Measurements from ENCODE around the gene NUDT22. TPM values are rescaled to one million over a fixed set of nuclear protein-coding genes. Genes with fewer than 3 reads are reported as not detected.

NUDT22 gene
- total and polyA plus RNA-seq, 10 donors: 61.8 to 109 (median 78.7) TPM

- TF ChIP-seq POLR2AphosphoS5 (IDR thresholded peaks at IDR 0.05) (peak in 1 of 3 donors; percentile 27), POLR2A (IDR thresholded peaks at IDR 0.05) (no peak)
- TF ChIP-seq, protein P1, sequence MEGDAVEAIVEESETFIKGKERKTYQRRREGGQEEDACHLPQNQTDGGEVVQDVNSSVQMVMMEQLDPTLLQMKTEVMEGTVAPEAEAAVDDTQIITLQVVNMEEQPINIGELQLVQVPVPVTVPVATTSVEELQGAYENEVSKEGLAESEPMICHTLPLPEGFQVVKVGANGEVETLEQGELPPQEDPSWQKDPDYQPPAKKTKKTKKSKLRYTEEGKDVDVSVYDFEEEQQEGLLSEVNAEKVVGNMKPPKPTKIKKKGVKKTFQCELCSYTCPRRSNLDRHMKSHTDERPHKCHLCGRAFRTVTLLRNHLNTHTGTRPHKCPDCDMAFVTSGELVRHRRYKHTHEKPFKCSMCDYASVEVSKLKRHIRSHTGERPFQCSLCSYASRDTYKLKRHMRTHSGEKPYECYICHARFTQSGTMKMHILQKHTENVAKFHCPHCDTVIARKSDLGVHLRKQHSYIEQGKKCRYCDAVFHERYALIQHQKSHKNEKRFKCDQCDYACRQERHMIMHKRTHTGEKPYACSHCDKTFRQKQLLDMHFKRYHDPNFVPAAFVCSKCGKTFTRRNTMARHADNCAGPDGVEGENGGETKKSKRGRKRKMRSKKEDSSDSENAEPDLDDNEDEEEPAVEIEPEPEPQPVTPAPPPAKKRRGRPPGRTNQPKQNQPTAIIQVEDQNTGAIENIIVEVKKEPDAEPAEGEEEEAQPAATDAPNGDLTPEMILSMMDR (IDR thresholded peaks at IDR 0.05 in 8 of 11, conservative IDR thresholded peaks at IDR 0.05 in 3 of 11): no peak
- peak; percentile 83 for DNase-seq
- Histone ChIP-seq H3K4me3 (peak overlapping the region in 4 of 8 donors; percentile 55 to 87 (median 67)), H3K9me3 (no peaks in the 10 kb centered on the region), H3K27me3 (replicated peaks in 1 of 7) (no peaks in the 10 kb centered on the region), H3K4me1 (peaks cover 54 to 97% (median 83%) of the 10 kb centered on the region in 6 donors), H3K27ac (peak overlapping the region; percentile 78 to 98 (median 96)), H3K36me3 (peaks cover 0 to 12% (median under 1%) of the 10 kb centered on the region in 6 donors)
- WGBS, 5 donors: 90 to 93% (median 92%) methylated on average over 12 of the region's 12 CpGs
- intact Hi-C loops (cut with DNase I; ENCODE audit: low total_unique reads): no loop called here
These were observed 3.1 kb downstream of the NUDT22 start for GRCh38 chr11:64229090-64229743.

DNA sequence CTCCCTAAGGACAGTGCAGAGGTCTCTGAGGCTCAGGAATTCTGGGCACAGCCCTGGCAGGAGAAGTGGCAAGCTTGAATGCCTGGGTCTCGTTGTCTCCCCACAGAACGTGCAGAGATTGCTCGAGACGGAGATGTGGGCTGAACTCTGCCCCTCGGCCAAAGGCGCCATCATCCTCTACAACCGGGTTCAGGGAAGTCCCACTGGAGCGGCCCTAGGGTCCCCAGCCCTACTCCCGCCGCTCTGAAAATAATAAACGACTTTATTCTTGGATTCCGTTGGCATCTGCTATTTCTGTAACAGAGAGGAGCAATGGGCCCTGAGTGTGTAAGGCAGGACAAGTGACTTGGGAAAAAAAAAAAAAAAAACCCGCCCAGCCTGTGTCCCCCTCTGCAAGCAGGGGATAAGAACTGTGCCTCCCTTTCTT lies 3.7 kb downstream of the NUDT22 start:
- intact Hi-C loops (cut with DNase I; ENCODE audit: low total_unique reads): no loop called here
- peaks cover 54 to 93% (median 79%) of the 10 kb centered on the region in 6 donors for H3K4me1 ChIP-seq
- H3K27me3 ChIP-seq (replicated peaks in 1 of 7): no peaks in the 10 kb centered on the region
- peaks cover 0 to 6% (median 0%) of the 10 kb centered on the region in 6 donors for H3K36me3 ChIP-seq
- H3K4me3 ChIP-seq: peak overlapping the region; percentile 45 to 87 (median 67)
- peak overlapping the region; percentile 78 to 98 (median 96) for H3K27ac ChIP-seq
- H3K9me3 ChIP-seq: no peaks in the 10 kb centered on the region
- WGBS, 5 donors: 46 to 59% (median 52%) methylated on average over 11 to 13 of the region's 13 CpGs
- peak; percentile 83 for DNase-seq
- TF ChIP-seq POLR2A (IDR thresholded peaks at IDR 0.05): no peak
- TF ChIP-seq, protein P1 (IDR thresholded peaks at IDR 0.05 in 8 of 11, conservative IDR thresholded peaks at IDR 0.05 in 3 of 11): no peak
- no peak for TF ChIP-seq POLR2AphosphoS5 (IDR thresholded peaks at IDR 0.05)

- 0 to 1% (median 1%) methylated on average over 59 to 62 of the region's 62 CpGs for WGBS, 5 donors
- DNase-seq: peak; percentile 97
- Histone ChIP-seq H3K27me3 (replicated peaks in 1 of 7) (no peaks in the 10 kb centered on the region), H3K9me3 (no peaks in the 10 kb centered on the region), H3K4me3 (peak within 1 kb of the TSS; percentile 45 to 87 (median 67)), H3K4me1 (peaks cover 51 to 93% (median 78%) of the 10 kb centered on the region in 6 donors), H3K27ac (peak within 1 kb of the TSS; percentile 78 to 98 (median 96)), H3K36me3 (peaks cover 0 to 6% (median 0%) of the 10 kb centered on the region in 6 donors)
- intact Hi-C loops (cut with DNase I; ENCODE audit: low total_unique reads): no loop called here
- TF ChIP-seq, protein P1 (IDR thresholded peaks at IDR 0.05 in 8 of 11, conservative IDR thresholded peaks at IDR 0.05 in 3 of 11): peak in 1 of 11 experiments; percentile 20
- TF ChIP-seq POLR2A (IDR thresholded peaks at IDR 0.05): peak in 1 of 3 donors; percentile 19
- peak; percentile 86 to 89 (median 86) for TF ChIP-seq POLR2AphosphoS5 (IDR thresholded peaks at IDR 0.05)
These were observed 4.3 kb downstream of the NUDT22 start, which contains the start of gene DNAJC4 for GRCh38 chr11:64230171-64230984. DNAJC4 (plus strand) TSS chr11:64230548; CDS start chr11:64230855, 307 bp downstream.

Measured in spleen (tissue), 11 donors.